NCI-H524 (cell line): ENCODE data around the gene GABBR2.

ENCODE experiments used
- DNase-seq, 2 experiments: peaks; one replicate each; lab custom pipeline; 2025; lab: John Stamatoyannopoulos, UW

Gene GABBR2

GRCh38 chr9:98442114-98442513 lies 266.6 kb downstream of the GABBR2 start:
- DNase-seq, result peak; percentile 55 to 66

- no peak for DNase-seq
These were observed 270.1 kb downstream of the GABBR2 start for GRCh38 chr9:98438666-98439065.

- no peak for DNase-seq
These were observed 271.2 kb downstream of the GABBR2 start for GRCh38 chr9:98437458-98438034.

- DNase-seq, result peak; percentile 79 to 98
These were observed 275.8 kb downstream of the GABBR2 start for GRCh38 chr9:98432960-98433359.

GRCh38 chr9:98432134-98432533 lies 276.6 kb downstream of the GABBR2 start:
- peak; percentile 62 to 84 for DNase-seq

GRCh38 chr9:98430535-98431292 lies 278.0 kb downstream of the GABBR2 start:
- peak; percentile 26 to 41 for DNase-seq

DNA sequence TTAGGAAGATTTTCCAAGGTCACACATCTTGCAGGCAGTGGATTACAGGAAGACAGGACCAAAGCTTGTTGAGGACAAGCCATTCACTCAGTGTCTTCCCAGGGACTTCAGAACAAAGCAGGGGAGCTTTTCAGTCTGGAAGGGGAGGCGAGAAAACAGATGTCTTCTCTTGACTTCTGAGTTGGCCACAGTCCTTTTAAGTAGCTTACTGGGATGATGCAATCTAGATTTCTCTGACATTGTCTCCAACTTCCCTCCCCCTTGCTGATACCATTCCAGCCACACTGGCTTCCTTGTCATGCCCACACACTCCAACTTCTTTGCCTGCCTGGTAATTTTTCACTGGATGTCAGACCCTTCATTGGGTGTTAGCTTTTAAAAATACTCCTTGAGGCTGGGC lies 279.1 kb downstream of the GABBR2 start:
- DNase-seq, result peak; percentile 45 to 73

DNA sequence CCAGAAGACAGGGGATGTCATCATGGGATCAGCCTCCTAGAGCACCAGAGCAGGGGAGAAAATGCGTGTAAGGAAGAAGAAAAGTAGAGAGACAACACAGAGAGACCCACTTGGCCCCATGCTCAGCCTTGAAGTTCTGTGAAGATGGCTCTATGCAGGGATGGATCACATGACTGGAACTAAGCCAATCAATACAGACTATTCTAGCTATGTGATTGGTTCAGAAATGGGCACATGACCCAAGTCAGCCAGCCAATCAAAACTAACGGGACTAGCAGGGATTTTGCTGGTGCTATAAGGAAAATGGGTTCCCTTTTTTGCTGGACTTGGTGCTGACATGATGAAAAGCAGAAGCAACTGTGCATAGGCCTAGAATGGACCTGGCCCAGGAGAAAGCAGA lies 280.3 kb downstream of the GABBR2 start:
- peak in 1 of 2 experiments; percentile 15 for DNase-seq

- no peak for DNase-seq
These were observed 281.2 kb downstream of the GABBR2 start for GRCh38 chr9:98427491-98427890.

- no peak for DNase-seq
These were observed 283.7 kb downstream of the GABBR2 start for GRCh38 chr9:98425079-98425478.

GRCh38 chr9:98419260-98419603 lies 289.5 kb downstream of the GABBR2 start:
- DNase-seq, result peak in 1 of 2 experiments; percentile 57

- peak; percentile 41 to 63 for DNase-seq
These were observed 290.0 kb downstream of the GABBR2 start for GRCh38 chr9:98418578-98419259.

DNA sequence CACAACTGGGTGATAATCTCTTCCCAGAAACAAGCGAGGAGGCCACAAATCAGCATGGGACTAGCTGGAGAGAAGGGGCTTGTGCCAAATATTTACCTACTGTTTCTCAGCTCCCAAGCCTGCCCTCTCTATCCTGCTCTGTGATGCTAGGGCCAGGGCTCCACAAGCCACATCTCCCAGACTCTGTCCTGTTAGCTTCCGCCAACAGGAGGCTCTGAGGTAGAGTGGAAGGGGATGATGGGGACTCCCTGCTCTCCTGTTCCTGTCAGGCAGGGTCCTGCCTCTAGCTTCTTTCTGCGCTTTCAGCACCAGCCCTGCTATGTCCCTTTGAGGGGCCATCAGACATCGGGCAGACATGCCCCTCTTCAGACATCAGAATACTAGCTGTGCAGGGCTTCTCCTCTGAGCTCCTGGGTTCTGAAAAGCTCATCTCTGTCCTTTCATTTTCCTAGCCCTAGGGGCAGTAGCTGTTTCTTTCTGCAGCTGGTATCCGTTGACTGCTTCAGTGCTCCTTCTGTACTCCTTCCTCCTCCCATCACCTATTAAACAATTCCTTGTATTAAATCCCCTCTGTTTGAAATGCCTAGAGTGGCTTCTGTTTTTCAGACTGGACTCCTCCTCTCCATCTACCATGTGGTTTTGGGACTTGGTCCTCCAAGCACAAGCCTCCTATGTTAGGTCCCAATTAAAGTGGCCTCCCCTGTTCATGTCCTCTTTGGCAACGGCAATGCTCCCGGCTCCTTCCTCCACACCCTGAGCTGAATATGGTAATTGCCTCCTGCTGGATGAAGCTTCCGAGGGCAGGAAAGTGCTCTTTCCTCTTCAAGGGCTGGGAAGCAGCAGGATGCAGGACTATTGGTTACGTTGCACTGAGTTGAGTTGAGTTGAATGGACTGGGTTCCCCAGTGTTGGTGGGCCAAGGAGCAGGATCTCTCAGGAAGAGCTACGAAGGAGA lies 292.2 kb downstream of the GABBR2 start:
- no peak for DNase-seq

DNA sequence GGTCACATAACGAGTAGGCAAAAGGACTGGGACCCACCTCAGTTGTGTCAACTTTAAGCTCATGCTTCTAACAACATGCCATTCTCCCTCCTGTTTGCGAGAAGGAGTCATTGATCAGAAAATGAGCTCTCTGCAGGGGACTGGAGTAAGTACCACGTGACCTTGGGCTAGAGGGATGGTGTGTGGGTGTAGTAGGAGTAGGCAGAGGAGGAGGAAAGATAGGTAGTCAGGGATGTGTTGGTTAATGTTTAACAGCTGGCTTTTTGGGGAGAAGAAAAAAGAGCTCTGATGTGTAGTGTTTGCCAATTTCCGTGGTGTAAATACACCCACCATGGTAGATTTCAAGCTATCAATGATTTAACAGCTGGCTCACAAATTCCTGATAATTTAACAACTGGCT lies 293.0 kb downstream of the GABBR2 start:
- DNase-seq, result no peak

DNA sequence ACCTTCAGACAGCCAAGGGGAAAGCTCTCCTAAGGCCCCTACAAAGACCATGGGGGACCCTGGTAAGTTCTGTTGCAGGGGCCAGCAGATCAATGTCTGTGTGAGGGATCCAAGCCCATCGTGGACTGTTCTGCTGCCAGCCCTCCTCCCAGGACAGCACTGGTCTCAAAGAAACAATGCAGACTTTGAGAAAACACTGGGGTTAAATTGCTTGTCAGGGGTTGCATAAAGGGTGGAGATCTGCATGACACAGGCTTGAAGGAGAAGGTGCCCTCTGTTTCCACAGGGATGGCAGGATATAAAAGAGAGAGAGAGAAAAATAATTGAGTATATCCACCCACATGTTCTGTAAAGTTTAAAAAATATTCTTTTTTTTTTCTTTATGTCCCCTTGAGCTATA lies 295.7 kb downstream of the GABBR2 start:
- DNase-seq, result no peak

GRCh38 chr9:98412101-98412842 lies 296.5 kb downstream of the GABBR2 start:
- DNase-seq, result no peak

DNA sequence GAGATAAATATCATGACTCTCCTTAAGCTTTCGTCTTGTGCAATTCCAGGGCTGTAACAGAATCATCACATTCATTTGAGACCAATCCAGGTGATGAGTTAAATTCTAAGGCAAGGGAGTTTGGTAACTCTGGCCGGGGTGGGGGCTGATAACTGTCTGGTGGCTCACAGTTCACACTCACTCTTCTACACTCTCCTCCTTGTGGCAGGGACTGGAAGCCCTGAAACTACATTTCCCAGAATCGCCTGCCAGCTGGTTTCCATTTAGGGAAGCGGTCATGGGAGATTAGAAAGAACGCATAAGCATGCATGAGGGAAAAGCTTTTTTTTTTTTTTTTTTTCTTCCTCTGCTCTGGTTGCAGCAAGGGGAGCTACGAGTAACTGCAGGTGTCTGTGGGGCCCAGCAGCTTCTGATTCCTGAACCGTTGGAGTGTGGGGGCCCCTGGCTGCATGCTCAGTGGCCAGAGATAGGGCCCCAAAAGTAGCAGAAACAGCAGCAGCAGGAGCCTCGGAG lies 298.5 kb downstream of the GABBR2 start:
- DNase-seq, result peak; percentile 55 to 81

DNA sequence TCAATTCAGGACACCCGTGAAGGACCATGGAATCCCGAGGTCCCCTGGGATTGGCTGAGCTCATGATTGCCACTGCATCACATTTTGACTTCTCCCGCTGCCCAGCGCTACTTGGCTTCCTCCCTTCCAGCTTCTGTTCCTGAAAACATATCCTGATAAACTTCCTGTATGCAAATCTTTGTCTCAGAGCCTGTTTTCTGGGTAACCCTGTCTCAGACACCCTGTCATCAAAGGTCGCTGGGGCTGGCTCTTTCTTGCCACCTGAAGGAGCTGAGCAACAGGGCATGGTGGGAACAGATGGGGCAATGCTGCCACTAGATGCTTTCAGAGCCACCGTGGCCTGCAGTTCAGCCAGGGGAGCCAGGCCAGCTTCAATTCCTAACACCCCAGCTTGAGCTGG lies 299.0 kb downstream of the GABBR2 start:
- no peak for DNase-seq

DNA sequence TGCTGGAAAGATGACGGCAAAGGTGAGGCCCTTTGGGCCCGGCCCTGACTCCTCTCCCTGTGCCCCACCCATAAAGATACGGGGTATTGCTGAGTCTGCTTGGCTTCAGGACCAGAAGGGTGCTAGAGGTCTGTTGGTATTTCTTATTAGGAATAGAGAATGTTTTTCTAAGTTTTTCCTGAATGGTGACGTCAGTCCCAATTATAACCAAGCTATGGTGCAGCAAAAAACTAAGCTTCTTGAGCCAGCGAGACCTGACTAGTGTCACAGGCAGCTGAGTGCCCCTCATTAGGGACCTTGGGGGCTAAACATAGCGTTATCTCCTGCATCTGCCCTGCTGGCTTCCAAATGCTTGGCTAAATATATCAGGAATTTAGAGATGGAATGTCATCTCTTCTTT lies 302.3 kb downstream of the GABBR2 start:
- no peak for DNase-seq

DNA sequence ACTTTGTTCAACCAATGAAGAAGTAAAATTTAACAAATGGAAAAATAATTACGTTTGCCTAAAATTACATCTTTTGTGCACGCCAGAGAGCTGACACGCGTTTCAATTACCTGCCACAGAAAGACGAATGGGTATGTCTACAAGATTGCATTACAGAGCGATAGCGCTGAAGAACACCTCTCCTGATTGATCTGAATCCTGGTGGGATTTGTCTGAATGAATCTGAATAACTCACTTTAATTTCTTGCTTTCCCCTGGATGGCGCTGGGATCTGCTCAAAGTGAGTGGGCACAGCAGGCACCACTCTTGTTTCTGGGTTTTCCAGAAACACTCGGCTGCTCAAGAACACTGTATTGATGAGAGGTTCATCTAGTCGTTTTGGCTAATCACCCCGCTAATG lies 304.5 kb downstream of the GABBR2 start:
- DNase-seq, result no peak

- no peak for DNase-seq
These were observed 305.0 kb downstream of the GABBR2 start for GRCh38 chr9:98403715-98404114.
